Endometrial microvascular endothelial cells (primary cell): Measurements from ENCODE around the gene FBRS. TPM values are rescaled to one million over a fixed set of nuclear protein-coding genes. Genes with fewer than 3 reads are reported as not detected.

Source experiments
- in situ Hi-C: cut with HindIII; loops from 2 replicates; pipeline ENCODE4 v1.10.0; 2017; ENCODE audit warnings: low sequenced_read_pairs, low pct_unique_long_range_greater_than_20kb; ENCODE audit errors: inconsistent ontology term
- total RNA-seq: library from RNA; depleted of rRNA; stranded (reverse); fragments of >200 nt; gene quantifications from one replicate; pipeline ENCODE4 v1.2.3, GENCODE V29; 2015; ENCODE audit errors: inconsistent ontology term

FBRS gene
- total RNA-seq, 1 donor from 2014 or later = 24.7 TPM

DNA sequence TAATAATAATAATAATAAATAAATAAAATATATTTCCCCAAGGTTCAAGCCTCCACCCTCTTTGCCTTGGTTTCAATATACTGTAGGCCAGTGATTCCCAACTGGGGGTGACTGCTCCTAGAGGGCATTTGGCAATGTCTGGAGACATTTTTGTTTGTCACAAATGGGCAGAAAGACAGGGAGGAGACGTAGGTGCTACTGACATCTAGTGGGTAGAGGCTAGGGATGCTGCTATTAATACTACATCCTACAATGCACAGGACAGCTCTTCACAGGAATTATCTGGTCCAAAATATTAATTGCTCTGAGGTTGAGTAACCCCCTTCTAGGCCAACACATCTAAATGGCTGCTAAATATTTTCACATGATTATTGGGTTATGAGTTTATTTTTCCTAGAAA is 20.3 kb upstream of the FBRS start:
- in situ Hi-C loops = no loop called here

DNA sequence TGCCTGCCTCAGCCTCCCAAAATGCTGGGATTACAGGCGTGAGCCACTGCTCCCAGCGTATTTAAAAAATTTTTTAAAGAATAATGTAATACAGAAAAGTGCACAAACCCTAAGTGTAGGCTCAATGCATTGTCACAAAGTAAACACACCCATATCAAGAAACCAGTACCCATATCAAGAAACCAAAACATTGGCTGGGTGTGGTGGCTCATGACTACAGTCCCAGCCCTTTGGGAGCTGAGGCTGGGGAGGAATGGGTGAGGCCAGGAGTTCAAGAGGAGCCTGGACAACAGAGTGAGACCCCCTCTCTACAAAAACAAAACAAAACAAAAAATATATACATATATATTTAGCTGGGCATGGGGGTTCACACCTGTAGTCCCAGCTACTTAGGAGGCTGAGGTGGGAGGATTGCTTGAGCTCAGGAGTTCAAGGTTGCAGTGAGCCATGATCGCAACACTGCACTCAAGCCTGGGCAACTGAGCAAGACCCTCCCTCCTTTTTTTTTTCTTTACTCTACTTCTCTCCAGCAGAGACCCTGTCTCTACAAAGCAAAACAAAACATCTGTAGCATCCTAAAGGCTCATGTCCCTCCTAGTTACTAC is 16.8 kb upstream of the FBRS start:
- in situ Hi-C loops = no loop called here

DNA sequence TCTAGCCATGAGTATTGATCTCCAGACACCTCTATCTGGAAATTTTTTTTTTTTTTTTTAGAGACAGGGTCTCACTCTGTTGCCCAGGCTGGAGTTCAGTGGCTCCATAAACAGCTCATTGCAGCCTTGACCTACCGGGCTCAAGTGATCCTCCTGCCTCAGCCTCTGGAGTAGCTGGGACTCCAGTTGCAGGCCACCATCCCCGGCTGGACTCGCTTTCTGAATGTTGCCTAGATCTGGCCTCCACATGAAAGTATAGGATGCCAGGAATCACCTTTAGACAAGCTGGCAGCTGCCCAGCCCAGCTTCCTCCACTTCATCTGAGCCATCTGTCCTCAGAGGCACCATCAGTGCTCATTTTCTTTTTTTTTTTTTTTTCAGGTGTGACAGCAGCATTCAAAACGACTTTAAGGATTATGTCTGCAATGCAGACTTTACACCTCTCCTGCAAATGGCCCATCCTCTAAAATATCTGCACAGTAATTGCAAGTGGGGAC is 13.8 kb upstream of the FBRS start:
- in situ Hi-C loops = no loop called here

DNA sequence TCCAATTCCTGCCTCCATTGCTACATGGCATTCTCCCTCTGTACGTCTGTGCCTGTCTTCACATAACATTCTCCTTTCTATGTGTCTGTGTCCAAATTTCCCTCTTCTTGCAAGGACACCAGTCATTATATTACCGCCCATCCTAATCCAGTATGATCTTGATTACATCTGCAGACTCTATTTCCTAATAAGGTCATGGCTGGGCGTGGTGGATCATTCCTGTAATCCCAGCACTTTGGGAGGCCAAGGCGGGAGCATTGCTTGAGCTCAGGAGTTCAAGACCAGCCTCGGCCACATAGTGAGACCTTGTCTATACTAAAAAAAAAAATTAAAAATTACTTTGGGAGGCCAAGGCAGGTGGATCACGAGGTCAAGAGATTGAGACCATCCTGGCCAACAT is 12.5 kb upstream of the FBRS start:
- in situ Hi-C loops = no loop called here

DNA sequence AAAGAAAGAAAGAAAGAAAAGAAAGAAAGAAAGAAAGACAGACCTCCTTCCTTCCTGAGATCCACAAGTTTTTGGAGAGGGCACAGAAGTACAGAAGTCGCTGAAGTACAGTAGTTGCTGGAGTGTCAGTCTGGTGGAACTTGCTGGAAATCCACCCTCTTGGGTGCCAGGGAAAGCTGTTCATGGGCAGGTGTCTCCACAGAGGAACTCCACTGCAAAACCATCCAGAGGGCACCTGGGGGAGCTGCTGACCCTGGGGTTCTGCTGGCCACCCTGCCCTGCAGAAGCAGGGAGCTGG is 11.0 kb upstream of the FBRS start:
- in situ Hi-C loops = no loop called here

DNA sequence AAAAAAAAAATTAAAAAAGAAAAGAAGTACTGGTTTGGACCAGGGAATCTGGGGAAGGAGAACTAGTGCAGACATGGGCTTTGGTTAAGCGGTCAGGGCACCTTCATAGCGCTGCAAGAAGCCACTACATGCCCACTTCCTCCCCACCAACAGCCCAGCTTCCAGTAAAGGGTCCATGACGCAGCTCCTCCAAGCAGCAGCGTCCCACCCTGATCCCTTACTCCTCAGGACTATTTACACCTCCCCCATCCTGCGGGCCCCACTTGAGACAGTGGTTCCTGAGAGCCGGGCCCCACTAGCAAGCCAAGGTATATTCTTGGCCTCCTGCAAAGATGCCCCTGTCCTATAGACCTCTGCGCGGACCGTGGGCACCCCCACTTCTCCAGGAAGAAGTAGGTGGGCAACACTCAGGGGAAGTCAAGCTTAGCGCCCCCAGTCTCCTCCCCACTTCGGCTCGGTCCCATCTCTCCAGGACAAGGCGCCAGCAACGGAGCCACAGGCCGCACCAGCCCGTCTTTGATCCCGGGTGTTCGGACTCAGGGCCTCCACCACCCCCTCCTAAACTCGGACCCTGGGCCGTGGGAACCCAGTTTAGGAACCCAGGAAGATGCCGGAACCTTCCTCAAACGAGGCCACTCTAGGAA is 8.4 kb upstream of the FBRS start:
- in situ Hi-C loops = no loop called here

DNA sequence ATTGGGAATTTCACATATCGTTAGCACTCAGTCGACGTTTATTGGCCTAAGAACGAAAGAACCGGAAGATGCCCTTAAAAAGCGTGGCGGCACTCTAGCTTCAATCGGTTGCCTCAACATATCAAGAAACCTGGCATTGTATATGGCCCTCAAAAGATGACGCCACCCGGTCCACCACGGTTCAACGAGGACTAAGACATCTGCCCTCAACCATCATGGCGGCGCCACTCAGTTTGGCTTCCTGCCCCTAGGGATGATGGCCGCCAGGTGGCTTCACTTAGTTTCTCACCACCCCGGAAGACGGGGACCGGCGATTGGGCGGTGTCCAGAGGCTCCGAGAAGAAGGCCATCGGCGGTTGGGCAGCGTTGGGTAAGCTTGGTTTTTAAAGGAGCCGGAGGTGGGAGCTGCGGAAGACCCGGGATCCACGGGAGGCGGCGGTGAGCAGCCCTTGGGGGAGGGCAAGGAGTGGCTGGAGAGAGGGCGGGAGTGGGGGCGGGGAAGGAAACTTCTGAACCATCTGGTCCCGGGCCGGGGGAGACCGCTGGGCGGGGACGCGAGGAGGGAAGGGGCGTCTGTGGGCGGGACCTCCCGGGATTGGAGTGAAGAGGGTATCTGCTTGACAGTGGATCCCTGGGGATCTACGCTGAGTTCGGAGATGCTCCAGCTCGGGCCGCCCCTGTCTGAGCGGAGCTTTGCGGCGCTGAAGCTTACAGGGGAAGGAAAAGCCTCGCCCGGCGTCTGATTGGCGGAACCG is 7.7 kb upstream of the FBRS start, which contains the start of gene PRR14:
PRR14 (plus strand) TSS at position 592 of the 755 bp plus-strand sequence. CDS start 686 bp downstream, outside the sequence.
- in situ Hi-C loops = no loop called here

DNA sequence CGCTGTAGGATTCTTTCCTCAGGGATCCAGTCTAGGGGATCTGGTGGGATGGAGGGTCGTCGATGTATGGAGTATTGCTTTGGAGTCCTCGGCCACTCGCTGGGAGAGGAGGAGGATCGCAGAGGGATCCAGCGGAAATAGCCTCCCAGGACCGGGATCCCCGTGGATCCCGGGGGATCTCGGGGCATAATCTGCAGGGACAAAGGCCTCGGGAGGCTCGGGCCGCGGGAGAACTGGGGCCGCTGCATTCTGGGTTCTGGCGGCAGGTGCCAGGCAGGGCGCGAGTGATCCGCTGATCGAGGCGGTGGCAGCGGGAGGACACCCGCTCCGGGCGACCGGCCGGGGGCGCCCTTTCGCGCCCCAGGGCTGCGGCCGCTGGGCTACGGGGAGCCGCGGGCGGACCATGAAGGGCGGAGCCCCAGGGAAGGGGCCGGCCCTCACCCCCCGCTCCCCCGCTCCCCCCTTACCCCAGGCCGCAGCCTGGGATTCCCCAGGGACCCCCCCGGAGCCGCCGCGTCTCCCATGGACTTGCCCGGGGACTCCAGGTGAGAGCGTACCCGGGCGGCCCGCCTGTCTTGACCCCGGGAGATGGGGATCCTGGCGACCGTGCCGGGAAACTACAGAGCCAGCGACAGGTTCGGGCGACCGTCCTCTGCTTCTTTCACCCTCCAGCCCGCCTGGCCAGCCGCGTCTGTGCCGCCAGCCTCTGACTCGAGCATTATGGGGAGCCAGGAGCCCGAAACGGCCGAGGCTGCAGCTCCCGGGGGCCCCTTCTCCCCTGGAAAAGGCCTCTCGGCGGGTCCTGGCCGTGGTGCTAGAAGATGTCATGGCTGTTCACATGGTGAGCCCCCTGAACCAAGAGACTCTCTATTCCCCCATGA is 6.9 kb upstream of the FBRS start:
- in situ Hi-C loops = no loop called here

DNA sequence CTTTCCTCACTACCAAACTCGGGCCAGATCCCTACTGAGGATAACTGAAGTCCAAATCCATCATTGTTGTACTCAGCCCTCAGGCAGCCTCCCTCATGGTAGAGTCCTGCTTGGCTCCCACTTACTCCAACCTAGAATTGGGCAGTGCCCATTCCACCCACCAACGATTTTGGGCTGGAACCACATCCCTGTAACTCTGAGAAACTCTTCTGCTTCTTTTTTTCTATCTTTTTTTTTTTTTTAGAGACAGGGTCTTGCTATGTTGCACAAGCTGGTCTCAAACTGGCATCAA is 6.3 kb upstream of the FBRS start:
- in situ Hi-C loops = no loop called here

DNA sequence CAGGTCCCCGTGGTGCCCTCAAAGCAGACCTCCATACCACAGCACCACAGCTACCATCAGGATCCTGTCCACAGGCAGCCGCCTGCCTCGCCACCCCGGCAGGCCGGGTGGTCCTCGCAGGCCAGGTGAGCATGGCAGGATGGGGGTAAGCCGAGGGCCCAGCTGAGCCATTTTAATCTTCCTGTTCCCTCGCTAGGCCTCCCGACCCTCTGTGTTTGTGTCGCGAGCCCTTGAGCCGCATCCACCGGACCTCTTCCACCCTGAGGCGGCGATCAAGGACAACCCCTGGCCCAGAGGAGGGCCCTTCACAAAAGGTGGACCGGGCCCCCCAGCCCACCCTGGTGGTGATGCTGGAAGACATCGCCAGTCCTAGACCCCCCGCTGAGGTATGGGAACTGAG is 5.5 kb upstream of the FBRS start:
- in situ Hi-C loops = no loop called here

DNA sequence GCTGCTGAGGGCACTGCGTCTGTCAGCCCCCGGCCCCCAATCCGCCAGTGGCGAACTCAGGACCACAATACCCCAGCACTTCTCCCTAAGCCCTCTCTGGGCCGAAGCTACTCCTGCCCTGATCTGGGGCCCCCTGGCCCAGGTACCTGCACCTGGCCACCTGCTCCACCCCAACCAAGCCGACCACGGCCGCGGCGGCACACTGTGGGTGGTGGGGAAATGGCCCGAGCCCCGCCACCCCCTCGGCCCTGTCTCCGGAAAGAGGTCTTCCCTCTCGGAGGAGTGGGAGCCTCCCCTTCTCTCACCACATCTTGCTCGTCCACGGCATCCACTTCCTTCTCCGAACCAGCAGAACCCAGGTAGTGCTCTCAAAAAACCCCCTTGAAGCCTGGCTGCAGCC is 3.4 kb upstream of the FBRS start:
- in situ Hi-C loops = no loop called here

DNA sequence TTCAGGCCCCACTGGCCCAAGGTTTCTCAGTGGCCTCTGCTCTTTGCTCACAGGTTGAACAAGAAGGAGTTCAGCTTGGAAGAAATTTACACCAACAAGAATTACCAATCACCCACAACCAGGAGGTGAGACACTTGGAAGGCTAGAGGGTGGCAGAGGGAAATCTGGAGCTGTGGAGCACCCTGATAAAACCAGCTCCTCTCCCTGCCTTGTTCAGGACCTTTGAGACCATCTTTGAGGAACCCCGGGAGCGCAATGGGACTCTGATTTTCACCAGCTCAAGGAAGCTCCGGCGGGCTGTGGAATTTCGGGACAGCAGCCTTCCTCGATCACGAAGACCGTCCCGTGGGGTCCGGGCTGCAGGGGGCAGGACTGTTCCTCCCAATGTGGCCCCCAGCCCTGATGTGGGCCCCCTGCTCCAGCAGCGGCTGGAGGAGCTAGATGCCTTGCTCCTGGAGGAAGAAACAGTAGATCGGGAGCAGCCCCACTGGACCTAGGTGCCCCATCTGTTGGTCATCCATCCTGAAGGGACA is 2.4 kb upstream of the FBRS start:
- in situ Hi-C loops = no loop called here

DNA sequence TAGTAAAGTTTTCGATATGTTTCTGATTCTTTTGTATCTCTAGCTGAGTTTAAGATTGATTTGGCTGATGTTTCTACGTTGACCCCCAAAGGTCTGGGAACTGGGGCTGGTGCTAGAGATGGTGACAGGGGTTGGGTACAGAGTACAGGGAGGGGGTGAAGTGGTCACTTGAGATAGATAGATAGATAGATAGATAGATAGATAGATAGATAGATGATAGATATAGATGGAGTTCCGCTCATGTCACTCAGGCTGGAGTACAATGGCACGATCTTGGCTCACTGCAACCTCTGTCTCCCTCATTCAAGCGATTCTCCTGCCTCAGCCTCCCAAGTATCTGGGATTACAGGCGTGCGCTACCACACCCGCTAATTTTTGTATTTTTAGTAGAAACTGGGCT is 1.8 kb upstream of the FBRS start:
- in situ Hi-C loops = no loop called here

DNA sequence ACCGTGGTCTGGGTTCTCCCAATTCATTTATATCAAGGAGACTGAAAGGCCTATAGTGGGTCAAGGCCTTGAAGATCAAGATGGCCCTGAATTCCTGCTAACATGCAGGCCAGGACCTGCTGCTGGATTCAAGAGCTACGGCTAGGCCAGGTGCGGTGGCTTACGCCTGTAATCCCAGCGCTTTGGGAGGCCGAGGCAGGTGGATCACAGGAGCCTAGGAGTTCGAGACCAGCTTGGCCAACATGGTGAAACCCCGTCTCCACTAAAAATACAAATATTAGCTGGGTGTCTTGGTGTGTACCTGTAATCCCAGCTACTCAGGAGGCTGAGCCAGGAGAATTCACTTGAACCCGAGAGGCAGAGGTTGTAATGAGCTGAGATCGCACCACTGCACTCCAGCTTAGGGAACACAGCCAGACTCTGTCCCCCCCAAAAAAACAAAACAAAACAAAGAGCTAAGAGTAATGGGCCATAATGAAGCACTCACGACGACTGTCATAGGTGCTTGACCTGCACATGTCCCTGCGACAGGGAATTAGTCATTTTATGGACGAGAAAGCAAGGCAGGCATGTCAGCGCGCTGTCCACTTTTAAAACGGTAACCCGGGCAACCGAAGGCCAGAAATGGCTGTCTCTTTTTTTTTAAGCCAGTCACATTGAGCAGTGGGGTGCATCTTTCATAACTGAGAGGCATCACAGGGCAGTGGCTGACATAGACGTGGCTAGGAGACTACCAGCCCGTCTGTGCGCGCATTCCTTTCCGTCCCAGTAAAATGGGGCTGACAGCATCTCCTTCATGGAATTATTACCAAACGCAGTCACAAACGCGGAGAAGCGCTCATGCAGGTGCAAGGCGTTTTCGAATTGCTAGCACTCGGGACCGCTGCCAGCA is 1.0 kb upstream of the FBRS start:
- in situ Hi-C loops = no loop called here

DNA sequence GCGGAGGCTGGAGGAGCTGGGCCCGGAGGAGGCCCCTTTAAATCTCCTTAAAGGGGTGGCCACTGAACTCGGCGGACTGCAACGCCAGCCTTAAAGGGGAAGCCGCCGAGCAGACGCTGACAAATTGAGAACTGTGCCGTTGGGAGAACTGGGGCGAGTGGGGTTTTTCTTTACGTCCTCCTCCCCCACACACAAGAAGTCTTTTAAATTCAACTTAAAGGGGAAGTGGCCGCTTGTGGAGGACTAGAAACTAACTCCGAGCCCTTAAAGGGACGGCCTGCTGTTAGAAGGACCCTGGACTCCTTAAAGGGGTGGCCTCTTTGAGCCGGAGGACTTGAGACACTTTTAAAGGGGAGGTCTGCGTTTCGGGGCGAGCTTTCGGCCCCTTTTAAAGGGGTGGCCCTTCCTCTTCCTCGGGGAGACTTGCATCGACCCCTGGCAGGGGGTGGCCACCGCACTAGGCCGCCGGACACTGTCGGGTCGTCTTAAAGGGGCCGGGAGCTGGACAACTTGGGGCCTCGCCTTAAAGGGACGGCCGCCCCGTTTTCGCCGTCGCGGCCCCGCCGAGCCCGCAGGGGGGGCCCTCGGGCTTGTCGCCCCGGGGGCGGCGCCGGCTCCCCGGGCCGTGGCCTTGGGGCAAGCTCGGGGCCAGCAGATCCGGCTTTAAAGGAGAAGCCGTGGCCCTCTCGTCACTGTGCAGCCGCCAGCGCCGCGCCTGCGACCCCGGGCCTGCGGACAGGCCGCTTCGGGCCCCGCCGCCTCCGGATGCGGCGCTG is 688 bp downstream of the FBRS start:
- in situ Hi-C loops = no loop called here

DNA sequence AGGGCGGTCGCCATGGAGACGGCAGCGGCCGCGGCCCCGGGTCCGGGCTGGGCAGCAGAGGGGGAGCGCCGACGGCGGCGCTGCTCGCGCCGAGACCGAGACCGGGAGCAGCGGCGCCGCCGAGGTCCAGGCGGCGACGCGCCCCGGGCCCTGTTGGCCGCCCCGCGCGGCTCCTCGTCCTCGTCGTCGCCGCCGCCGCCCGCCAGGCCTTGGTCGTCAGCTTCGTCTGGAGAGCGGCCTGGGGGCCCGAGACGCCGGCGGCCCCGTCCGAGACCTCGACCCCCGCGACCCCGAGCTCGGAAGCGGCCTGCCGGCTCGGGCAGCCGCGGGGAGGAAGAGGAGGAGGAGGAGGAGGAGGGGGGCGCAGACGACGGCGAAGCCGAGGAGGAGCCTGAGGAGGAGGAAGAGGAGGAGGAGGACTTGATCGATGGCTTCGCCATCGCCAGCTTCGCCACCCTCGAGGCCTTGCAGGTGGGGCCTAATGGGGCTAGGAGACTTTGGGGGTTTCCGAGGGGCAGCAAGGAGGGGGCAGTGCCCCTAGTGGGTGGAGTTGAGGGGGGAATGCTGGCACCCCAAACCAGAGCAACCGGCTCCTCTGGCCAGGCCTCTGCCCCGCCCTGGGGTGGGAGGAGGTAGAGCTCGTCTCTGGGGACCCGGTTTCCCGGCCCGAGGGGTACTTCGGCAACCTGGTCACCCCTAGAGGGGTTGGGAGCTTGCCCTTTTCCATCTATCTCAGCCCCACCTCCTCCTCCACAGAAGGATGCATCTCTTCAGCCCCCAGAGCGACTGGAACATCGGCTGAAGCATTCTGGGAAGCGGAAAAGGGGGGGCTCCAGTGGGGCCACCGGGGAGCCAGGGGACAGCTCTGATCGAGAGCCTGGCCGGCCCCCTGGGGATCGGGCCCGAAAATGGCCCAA is 1.5 kb downstream of the FBRS start:
- in situ Hi-C loops = no loop called here
